T-cell (primary cell): Measurements from ENCODE around the gene AKAP13. TPM values are rescaled to one million over a fixed set of nuclear protein-coding genes. Genes with fewer than 3 reads are reported as not detected.
"Not testable (repeated sequence)": the region's sequence is repeated elsewhere in the genome, so short reads cannot be mapped to it uniquely, and the experiment has no call there.

ENCODE experiments used
- ATAC-seq, 4 experiments: fragments of 200-7000 bp in 3 of 4; fragments of 150-1000 bp in 1 of 4; cut with Tn5 transposase; replicated peaks in 1 of 4; 1 replicate in 3 of 4; 2 replicates in 1 of 4; pipeline ENCODE4 v1.10.0; 2021; ENCODE audit warnings: moderate library complexity in 3 of 4, mild to moderate bottlenecking in 2 of 4, moderate number of reproducible peaks in 1 of 4
- CTCF ChIA-PET, 2 donors: fragments of 300-600 bp; sonication (Branson Sonifier 250); formaldehyde crosslinking; loops; one replicate each; lab custom pipeline; 2022; ENCODE audit warnings: antibody characterized with exemption in 2 of 2; lab: Charles Lee
- POLR2A ChIA-PET, 2 donors: fragments of 300-600 bp; sonication (Branson Sonifier 250); formaldehyde crosslinking; loops; one replicate each; lab custom pipeline; 2022; ENCODE audit warnings: antibody characterized with exemption in 2 of 2; lab: Charles Lee
- DNase-seq, 35 experiments: peaks; one replicate each; pipeline versions ENCODE4 v3.0.0 to v3.0.0-alpha.2; 2013 to 2023
- H3K27ac ChIP-seq: one replicate; pipeline ENCODE4 v1.5.1; 2013; ENCODE audit warnings: low read length
- H3K27me3 ChIP-seq, 2 experiments: replicated peaks in 1 of 2; 1 replicate in 1 of 2; 2 replicates in 1 of 2; pipeline versions ENCODE4 v1.6.1 to v1.7.0; 2013; ENCODE audit warnings: low read length in 1 of 2, mixed read lengths in 1 of 2; ENCODE audit not compliant: control insufficient read depth in 2 of 2, insufficient read depth in 2 of 2; ENCODE audit errors: extremely low read depth in 1 of 2
- H3K36me3 ChIP-seq, 2 donors: 1 replicate in 1 of 2; 2 replicates in 1 of 2; pipeline versions ENCODE4 v1.6.1 to v1.7.0; 2013; ENCODE audit warnings: low read length in 1 of 2; ENCODE audit not compliant: control insufficient read depth in 2 of 2, insufficient read depth in 1 of 2; ENCODE audit errors: extremely low read depth in 1 of 2
- H3K4me1 ChIP-seq, 2 experiments: 1 replicate in 1 of 2; 2 replicates in 1 of 2; pipeline versions ENCODE4 v1.6.1 to v1.7.0; 2013; ENCODE audit warnings: low read length in 2 of 2, mixed read lengths in 1 of 2; ENCODE audit not compliant: insufficient read depth in 2 of 2, control insufficient read depth in 1 of 2; ENCODE audit errors: extremely low read depth in 1 of 2
- H3K4me3 ChIP-seq, 2 donors: 1 replicate in 1 of 2; 2 replicates in 1 of 2; pipeline versions ENCODE4 v1.5.1 to v1.7.0; 2013; ENCODE audit warnings: mild to moderate bottlenecking in 2 of 2, low read length in 1 of 2, moderate library complexity in 1 of 2; ENCODE audit not compliant: control insufficient read depth in 1 of 2; ENCODE audit errors: extremely low read depth in 1 of 2
- H3K9me3 ChIP-seq: 2 replicates; pipeline ENCODE4 v1.7.0; 2013
- H3K27ac Mint-ChIP-seq, 2 donors: one replicate each; pipeline ENCODE4 v1.8.0; 2020 to 2021; ENCODE audit warnings: mild to moderate bottlenecking in 2 of 2, mixed read lengths in 2 of 2
- H3K27me3 Mint-ChIP-seq, 2 donors: one replicate each; pipeline ENCODE4 v1.8.0; 2021 to 2022; ENCODE audit warnings: mixed read lengths in 2 of 2
- H3K36me3 Mint-ChIP-seq: one replicate; pipeline ENCODE4 v1.8.0; 2021; ENCODE audit warnings: mixed read lengths
- H3K4me1 Mint-ChIP-seq, 3 donors: one replicate each; pipeline ENCODE4 v1.8.0; 2020 to 2022; ENCODE audit warnings: mixed read lengths in 3 of 3, mild to moderate bottlenecking in 1 of 3
- H3K4me3 Mint-ChIP-seq, 3 donors: one replicate each; pipeline ENCODE4 v1.8.0; 2020 to 2022; ENCODE audit warnings: mild to moderate bottlenecking in 3 of 3, mixed read lengths in 3 of 3, moderate library complexity in 3 of 3
- H3K9me3 Mint-ChIP-seq, 3 donors: one replicate each; pipeline ENCODE4 v1.8.0; 2020 to 2022; ENCODE audit warnings: mixed read lengths in 3 of 3
- WGBS: methylation state at CpG from one replicate; pipeline ENCODE4 v1.1.5; 2013; ENCODE audit warnings: missing lambda C conversion rate; ENCODE audit not compliant: insufficient coverage; 5-methylcytosine and 5-hydroxymethylcytosine counted together
- total RNA-seq, 35 experiments: library from RNA in 6 of 35; stranded (reverse) in 6 of 35; fragments of 120-200 nt in 1 of 35; gene quantifications; one replicate each; pipeline versions ENCODE4 v1.2.1 to v1.2.4 and lab custom pipeline; 2013 to 2026

AKAP13 gene
- total RNA-seq, 5 donors from 2014 or later (not counting 1 experiment from before 2014, with no cell fraction given) = 232 to 391 (median 281) TPM

GRCh38 chr15:85665677-85666076 lies 285.3 kb downstream of the AKAP13 start:
- CTCF ChIA-PET, H3K27me3 Mint-ChIP-seq, H3K27me3 ChIP-seq, H3K9me3 Mint-ChIP-seq, ATAC-seq, POLR2A ChIA-PET, H3K27ac ChIP-seq, H3K9me3 ChIP-seq, H3K4me3 ChIP-seq, DNase-seq, H3K4me3 Mint-ChIP-seq: not testable (repeated sequence)
- Mint-ChIP-seq H3K4me1 (peaks cover 24 to 28% (median 26%) of the 10 kb centered on the region in 3 donors), H3K27ac (peak overlapping the region; percentile 49 to 73), H3K36me3 (peaks cover 70% of the 10 kb centered on the region)
- WGBS = no CpG with 5 or more reads among the region's 6 CpGs
- Histone ChIP-seq H3K36me3 (peaks cover 14 to 50% of the 10 kb centered on the region in 2 donors), H3K4me1 (peaks cover 11 to 12% of the 10 kb centered on the region in 2 experiments)

GRCh38 chr15:85667491-85668424 lies 287.4 kb downstream of the AKAP13 start:
- H3K9me3 ChIP-seq = no peaks in the 10 kb centered on the region
- H3K4me1 ChIP-seq = peaks cover 11 to 12% of the 10 kb centered on the region in 2 experiments
- DNase-seq (peak in 32 of 35 experiments; percentile 22 to 93 (median 63)), ATAC-seq (peak; percentile 81 to 94 (median 92))
- Mint-ChIP-seq H3K27ac (peak overlapping the region; percentile 94 to 96), H3K4me3 (peak overlapping the region; percentile 10 to 46 (median 29)), H3K27me3 (no peaks in the 10 kb centered on the region), H3K36me3 (peaks cover 73% of the 10 kb centered on the region), H3K9me3 (no peaks in the 10 kb centered on the region), H3K4me1 (peaks cover 26 to 34% (median 26%) of the 10 kb centered on the region in 3 donors)
- 0% methylated on average over 1 of the region's 5 CpGs for WGBS
- no peak overlapping the region for H3K4me3 ChIP-seq
- no peaks in the 10 kb centered on the region for H3K27me3 ChIP-seq
- ChIA-PET POLR2A (interaction anchor here (0.6 to 2.7 kb wide), 18 partner anchors 9 to 287 kb away, joined by 3 to 35 read pairs (median 4); partner anchors contain the start of gene AKAP13 (in 1 of the 2)), CTCF (interaction anchor here in 1 of 2 donors (0.9 to 1.5 kb wide), 7 partner anchors 14 to 87 kb away, joined by 3 to 9 read pairs (median 4); no protein-coding TSS in a partner anchor)
- H3K27ac ChIP-seq = peak overlapping the region; percentile 98
- H3K36me3 ChIP-seq = peaks cover 10 to 59% of the 10 kb centered on the region in 2 donors

- Histone ChIP-seq H3K4me1 (peaks cover 11 to 12% of the 10 kb centered on the region in 2 experiments), H3K27me3 (no peaks in the 10 kb centered on the region), H3K9me3 (no peaks in the 10 kb centered on the region), H3K4me3 (no peak overlapping the region), H3K27ac (no peak overlapping the region), H3K36me3 (peaks cover 0 to 52% of the 10 kb centered on the region in 2 donors)
- ChIA-PET CTCF (no interaction called here), POLR2A (interaction anchor here (0.7 kb wide), 3 partner anchors 15 to 182 kb away, joined by 7 to 13 read pairs (median 9); no protein-coding TSS in a partner anchor)
- Mint-ChIP-seq H3K9me3 (no peaks in the 10 kb centered on the region), H3K27ac (peak overlapping the region in 1 of 2 donors; percentile 19), H3K36me3 (peaks cover 66% of the 10 kb centered on the region), H3K4me1 (peaks cover 24 to 35% (median 34%) of the 10 kb centered on the region in 3 donors), H3K27me3 (no peaks in the 10 kb centered on the region), H3K4me3 (no peak overlapping the region)
- no CpG with 5 or more reads among the region's 1 CpG for WGBS
- no peak for DNase-seq
- ATAC-seq = no peak
These were observed 290.8 kb downstream of the AKAP13 start for GRCh38 chr15:85671156-85671555.

GRCh38 chr15:85672332-85673084 lies 292.1 kb downstream of the AKAP13 start:
- Mint-ChIP-seq H3K27me3 (no peaks in the 10 kb centered on the region), H3K9me3 (no peaks in the 10 kb centered on the region), H3K4me1 (peaks cover 12 to 28% (median 27%) of the 10 kb centered on the region in 3 donors), H3K27ac (peak overlapping the region in 1 of 2 donors; percentile 44), H3K36me3 (peaks cover 70% of the 10 kb centered on the region), H3K4me3 (no peak overlapping the region)
- Histone ChIP-seq H3K4me1 (peaks cover 10 to 11% of the 10 kb centered on the region in 2 experiments), H3K4me3 (no peak overlapping the region), H3K36me3 (peaks cover 0 to 62% of the 10 kb centered on the region in 2 donors), H3K9me3 (no peaks in the 10 kb centered on the region), H3K27ac (no peak overlapping the region), H3K27me3 (no peaks in the 10 kb centered on the region)
- no peak for DNase-seq
- WGBS = no CpG with 5 or more reads among the region's 1 CpG
- no peak for ATAC-seq
- CTCF ChIA-PET = no interaction called here
- POLR2A ChIA-PET = interaction anchor here (0.6 kb wide), 2 partner anchors 28 to 60 kb away, joined by 6 to 9 read pairs; no protein-coding TSS in a partner anchor

GRCh38 chr15:85673326-85673725 lies 292.9 kb downstream of the AKAP13 start:
- peaks cover 0 to 62% of the 10 kb centered on the region in 2 donors for H3K36me3 ChIP-seq
- H3K27me3 ChIP-seq = no peaks in the 10 kb centered on the region
- peaks cover 2 to 6% of the 10 kb centered on the region in 2 experiments for H3K4me1 ChIP-seq
- Mint-ChIP-seq H3K4me3 (no peak overlapping the region), H3K27ac (no peak overlapping the region), H3K9me3 (no peaks in the 10 kb centered on the region), H3K36me3 (peaks cover 65% of the 10 kb centered on the region), H3K4me1 (peaks cover 4 to 20% (median 19%) of the 10 kb centered on the region in 3 donors), H3K27me3 (no peaks in the 10 kb centered on the region)
- DNase-seq (no peak), ATAC-seq (no peak)
- H3K4me3 ChIP-seq = no peak overlapping the region
- no peaks in the 10 kb centered on the region for H3K9me3 ChIP-seq
- no peak overlapping the region for H3K27ac ChIP-seq
- 88% methylated on average over 4 of the region's 5 CpGs for WGBS
- POLR2A ChIA-PET = interaction anchor here in 1 of 2 donors (0.6 kb wide), 1 partner anchor 59 kb away, joined by 6 read pairs; no protein-coding TSS in a partner anchor
- CTCF ChIA-PET = no interaction called here
